ENCODE data around the gene NPC2. TPM values are rescaled to one million over a fixed set of nuclear protein-coding genes. Genes with fewer than 3 reads are reported as not detected.

The NPC2 gene
- total RNA-seq, 1 donor from 2014 or later = 238 TPM

GRCh38 chr14:74519316-74520074, 26.4 kb upstream of the NPC2 start:
- no peak for DNase-seq (ENCODE audit: low read depth, low spot score)

GRCh38 chr14:74518221-74518620, 25.1 kb upstream of the NPC2 start:
- DNase-seq (ENCODE audit: low read depth, low spot score) = no peak

- DNase-seq (ENCODE audit: low read depth, low spot score) = no peak
Measured at GRCh38 chr14:74517731-74518130, 24.6 kb upstream of the NPC2 start.

- no peak for DNase-seq (ENCODE audit: low read depth, low spot score)
Measured at GRCh38 chr14:74516451-74517160, 23.5 kb upstream of the NPC2 start.

- DNase-seq (ENCODE audit: low read depth, low spot score) = no peak
Measured at GRCh38 chr14:74515891-74516412, 22.8 kb upstream of the NPC2 start.

GRCh38 chr14:74514471-74514941, 21.4 kb upstream of the NPC2 start:
- DNase-seq (ENCODE audit: low read depth, low spot score) = no peak

GRCh38 chr14:74511966-74512830, 19.1 kb upstream of the NPC2 start:
- DNase-seq (ENCODE audit: low read depth, low spot score) = no peak

- no peak for DNase-seq (ENCODE audit: low read depth, low spot score)
Measured at GRCh38 chr14:74510959-74511409, 17.9 kb upstream of the NPC2 start.

- no peak for DNase-seq (ENCODE audit: low read depth, low spot score)
Measured at GRCh38 chr14:74510223-74510931, 17.3 kb upstream of the NPC2 start.

- DNase-seq (ENCODE audit: low read depth, low spot score) = no peak
Measured at GRCh38 chr14:74509587-74510222, 16.6 kb upstream of the NPC2 start.

GRCh38 chr14:74508844-74509428, 15.8 kb upstream of the NPC2 start:
- no peak for DNase-seq (ENCODE audit: low read depth, low spot score)

- no peak for DNase-seq (ENCODE audit: low read depth, low spot score)
Measured at GRCh38 chr14:74508292-74508731, 15.2 kb upstream of the NPC2 start.

- no peak for DNase-seq (ENCODE audit: low read depth, low spot score)
Measured at GRCh38 chr14:74507840-74508239, 14.7 kb upstream of the NPC2 start.

GRCh38 chr14:74507085-74507484, 14.0 kb upstream of the NPC2 start:
- no peak for DNase-seq (ENCODE audit: low read depth, low spot score)

- no peak for DNase-seq (ENCODE audit: low read depth, low spot score)
Measured at GRCh38 chr14:74506411-74506851, 13.3 kb upstream of the NPC2 start.

- no peak for DNase-seq (ENCODE audit: low read depth, low spot score)
Measured at GRCh38 chr14:74505831-74506230, 12.7 kb upstream of the NPC2 start.

- DNase-seq (ENCODE audit: low read depth, low spot score) = no peak
Measured at GRCh38 chr14:74504874-74505720, 12.0 kb upstream of the NPC2 start.

- DNase-seq (ENCODE audit: low read depth, low spot score) = no peak
Measured at GRCh38 chr14:74504412-74504811, 11.3 kb upstream of the NPC2 start.

- no peak for DNase-seq (ENCODE audit: low read depth, low spot score)
Measured at GRCh38 chr14:74503938-74504335, 10.8 kb upstream of the NPC2 start.

All from pulmonary artery endothelial cell (primary cell).